ENCODE results near the gene MYPOP.

- TF ChIP-seq EZH2 (IDR thresholded peaks at IDR 0.05; ENCODE audit: borderline replicate concordance, low read length) (no peak), CTCF (IDR thresholded peaks at IDR 0.05; ENCODE audit: low read length) (no peak)
Observed at GRCh38 chr19:45901912-45902650, at the start of gene MYPOP.

Measured in OCI-LY1 (cell line).